ENCODE data around the gene SDHAF3.

DNA sequence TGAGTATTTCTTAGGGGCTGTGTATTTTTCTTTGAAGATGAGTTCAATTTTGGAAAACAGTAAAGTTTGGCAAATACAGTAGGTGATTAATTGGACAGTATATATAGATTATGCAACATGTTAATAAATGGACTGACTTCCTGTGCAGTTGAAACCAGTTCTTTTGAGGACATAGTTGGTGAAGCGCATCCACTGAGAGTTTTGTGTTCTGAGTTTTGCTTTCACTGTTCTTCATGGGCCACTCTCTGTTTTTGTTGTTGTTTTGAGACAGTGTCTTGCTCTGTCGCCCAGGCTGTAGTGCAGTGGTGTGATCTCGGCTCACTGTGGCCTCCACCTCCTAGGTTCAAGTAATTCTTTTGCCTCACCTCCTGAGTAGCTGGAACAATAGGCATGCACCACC is 109.0 kb downstream of the SDHAF3 start:
- TF ChIP-seq, protein P1, sequence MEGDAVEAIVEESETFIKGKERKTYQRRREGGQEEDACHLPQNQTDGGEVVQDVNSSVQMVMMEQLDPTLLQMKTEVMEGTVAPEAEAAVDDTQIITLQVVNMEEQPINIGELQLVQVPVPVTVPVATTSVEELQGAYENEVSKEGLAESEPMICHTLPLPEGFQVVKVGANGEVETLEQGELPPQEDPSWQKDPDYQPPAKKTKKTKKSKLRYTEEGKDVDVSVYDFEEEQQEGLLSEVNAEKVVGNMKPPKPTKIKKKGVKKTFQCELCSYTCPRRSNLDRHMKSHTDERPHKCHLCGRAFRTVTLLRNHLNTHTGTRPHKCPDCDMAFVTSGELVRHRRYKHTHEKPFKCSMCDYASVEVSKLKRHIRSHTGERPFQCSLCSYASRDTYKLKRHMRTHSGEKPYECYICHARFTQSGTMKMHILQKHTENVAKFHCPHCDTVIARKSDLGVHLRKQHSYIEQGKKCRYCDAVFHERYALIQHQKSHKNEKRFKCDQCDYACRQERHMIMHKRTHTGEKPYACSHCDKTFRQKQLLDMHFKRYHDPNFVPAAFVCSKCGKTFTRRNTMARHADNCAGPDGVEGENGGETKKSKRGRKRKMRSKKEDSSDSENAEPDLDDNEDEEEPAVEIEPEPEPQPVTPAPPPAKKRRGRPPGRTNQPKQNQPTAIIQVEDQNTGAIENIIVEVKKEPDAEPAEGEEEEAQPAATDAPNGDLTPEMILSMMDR (IDR thresholded peaks at IDR 0.05; ENCODE audit: insufficient read depth, low read length), result no peak
- TF ChIP-seq POLR2AphosphoS5 (IDR thresholded peaks at IDR 0.05; ENCODE audit: low read depth), result no peak
- TF ChIP-seq, protein P2, sequence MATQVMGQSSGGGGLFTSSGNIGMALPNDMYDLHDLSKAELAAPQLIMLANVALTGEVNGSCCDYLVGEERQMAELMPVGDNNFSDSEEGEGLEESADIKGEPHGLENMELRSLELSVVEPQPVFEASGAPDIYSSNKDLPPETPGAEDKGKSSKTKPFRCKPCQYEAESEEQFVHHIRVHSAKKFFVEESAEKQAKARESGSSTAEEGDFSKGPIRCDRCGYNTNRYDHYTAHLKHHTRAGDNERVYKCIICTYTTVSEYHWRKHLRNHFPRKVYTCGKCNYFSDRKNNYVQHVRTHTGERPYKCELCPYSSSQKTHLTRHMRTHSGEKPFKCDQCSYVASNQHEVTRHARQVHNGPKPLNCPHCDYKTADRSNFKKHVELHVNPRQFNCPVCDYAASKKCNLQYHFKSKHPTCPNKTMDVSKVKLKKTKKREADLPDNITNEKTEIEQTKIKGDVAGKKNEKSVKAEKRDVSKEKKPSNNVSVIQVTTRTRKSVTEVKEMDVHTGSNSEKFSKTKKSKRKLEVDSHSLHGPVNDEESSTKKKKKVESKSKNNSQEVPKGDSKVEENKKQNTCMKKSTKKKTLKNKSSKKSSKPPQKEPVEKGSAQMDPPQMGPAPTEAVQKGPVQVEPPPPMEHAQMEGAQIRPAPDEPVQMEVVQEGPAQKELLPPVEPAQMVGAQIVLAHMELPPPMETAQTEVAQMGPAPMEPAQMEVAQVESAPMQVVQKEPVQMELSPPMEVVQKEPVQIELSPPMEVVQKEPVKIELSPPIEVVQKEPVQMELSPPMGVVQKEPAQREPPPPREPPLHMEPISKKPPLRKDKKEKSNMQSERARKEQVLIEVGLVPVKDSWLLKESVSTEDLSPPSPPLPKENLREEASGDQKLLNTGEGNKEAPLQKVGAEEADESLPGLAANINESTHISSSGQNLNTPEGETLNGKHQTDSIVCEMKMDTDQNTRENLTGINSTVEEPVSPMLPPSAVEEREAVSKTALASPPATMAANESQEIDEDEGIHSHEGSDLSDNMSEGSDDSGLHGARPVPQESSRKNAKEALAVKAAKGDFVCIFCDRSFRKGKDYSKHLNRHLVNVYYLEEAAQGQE (IDR thresholded peaks at IDR 0.05; ENCODE audit: insufficient replicate concordance, low read depth), result no peak

All from HL-60 (cell line).